GM21447 (cell line): Measurements from ENCODE around the gene UBAC2.

Experiments
- ATAC-seq: cut with Tn5 transposase; IDR thresholded peaks from one replicate; pipeline ENCODE4 v1.9.1; 2021; ENCODE audit not compliant: unreplicated experiment

UBAC2 gene

GRCh38 chr13:99307648-99308339 is 107.1 kb downstream of the UBAC2 start:
- ATAC-seq = peak; percentile 50

GRCh38 chr13:99308471-99309087 is 107.9 kb downstream of the UBAC2 start:
- no peak for ATAC-seq

- ATAC-seq = no peak
Observed at GRCh38 chr13:99310382-99311031, 109.9 kb downstream of the UBAC2 start.

GRCh38 chr13:99311137-99311536 is 110.5 kb downstream of the UBAC2 start:
- ATAC-seq = no peak

DNA sequence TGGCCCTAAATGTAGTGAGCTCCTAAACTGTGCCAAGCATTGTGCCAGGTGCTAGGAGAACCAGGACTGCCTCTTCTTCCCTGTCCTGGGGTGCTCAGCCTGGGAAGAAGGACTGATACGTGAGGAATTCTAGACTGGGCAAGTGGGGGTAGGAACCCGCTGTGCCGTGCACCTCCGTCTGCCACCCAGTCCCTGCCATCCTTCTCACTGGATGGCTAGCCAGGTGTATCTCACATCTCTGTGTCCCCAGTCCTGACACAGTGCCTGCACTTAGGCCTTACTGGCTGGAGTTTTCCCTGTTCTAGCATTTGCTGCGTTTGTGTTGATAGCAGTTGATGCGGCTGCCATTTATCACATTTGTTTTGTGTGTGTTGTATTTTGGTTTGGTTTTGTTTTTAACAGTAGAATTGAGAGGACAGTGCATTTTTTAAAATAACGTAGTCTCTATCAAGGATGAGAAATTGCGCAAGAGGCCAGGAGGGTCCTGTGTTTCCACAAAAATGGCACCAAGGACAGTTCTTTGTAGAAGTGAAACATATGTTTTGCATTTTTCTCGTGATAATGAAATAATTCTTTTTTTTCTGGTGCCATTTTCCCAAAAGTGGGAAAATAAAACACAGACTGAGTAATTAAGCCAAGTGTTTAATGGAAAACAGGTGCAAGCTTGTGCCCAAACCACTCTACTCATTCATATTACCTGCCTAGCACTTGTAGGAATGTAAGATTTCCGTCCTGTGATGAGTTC is 111.3 kb downstream of the UBAC2 start:
- ATAC-seq = no peak

- peak; percentile 29 for ATAC-seq
Observed at GRCh38 chr13:99312493-99312883, 111.8 kb downstream of the UBAC2 start.

GRCh38 chr13:99313501-99313900 is 112.8 kb downstream of the UBAC2 start:
- ATAC-seq = no peak

DNA sequence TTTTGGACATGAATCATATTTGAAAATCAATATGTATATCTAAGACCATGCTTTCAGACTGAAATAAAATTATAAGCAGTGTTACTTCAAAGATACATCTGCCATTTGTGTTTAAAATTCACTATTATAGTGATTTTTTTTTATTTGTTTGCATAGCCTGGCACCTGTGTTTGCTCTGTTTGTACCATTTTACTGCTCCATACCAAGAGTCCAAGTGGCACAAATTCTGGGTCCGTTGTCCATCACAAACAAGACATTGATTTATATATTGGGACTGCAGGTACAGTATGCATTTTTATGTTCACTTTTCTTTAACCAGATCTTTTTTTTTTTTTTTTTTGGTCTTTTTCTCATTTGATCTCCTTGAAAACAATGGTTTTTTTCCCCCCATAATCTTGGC is 113.3 kb downstream of the UBAC2 start:
- no peak for ATAC-seq

DNA sequence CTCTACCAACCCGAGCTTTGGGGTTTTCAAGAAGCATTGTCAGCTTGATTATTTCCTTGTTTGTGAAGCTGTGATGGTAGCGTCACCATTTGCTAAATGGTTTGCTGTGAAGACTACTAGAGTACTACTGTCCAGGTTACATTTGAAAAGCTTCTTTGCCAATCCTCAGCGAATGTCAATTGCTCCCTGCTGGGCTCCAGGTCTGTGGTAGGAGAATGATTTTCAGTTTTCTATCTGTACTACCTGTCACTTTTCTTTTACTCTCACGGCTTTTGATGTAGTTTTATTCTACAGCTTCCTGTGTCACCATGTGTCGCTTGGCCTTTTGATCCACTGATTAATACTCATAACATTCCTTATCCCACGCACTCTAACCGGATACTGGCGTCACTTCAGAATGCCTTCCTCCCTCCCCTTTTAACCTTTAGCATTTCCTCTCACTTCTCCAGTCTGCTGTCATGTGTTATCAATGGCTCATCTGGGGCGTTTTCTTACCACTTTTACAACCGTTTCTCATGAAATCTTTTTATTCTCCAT is 114.1 kb downstream of the UBAC2 start:
- no peak for ATAC-seq

DNA sequence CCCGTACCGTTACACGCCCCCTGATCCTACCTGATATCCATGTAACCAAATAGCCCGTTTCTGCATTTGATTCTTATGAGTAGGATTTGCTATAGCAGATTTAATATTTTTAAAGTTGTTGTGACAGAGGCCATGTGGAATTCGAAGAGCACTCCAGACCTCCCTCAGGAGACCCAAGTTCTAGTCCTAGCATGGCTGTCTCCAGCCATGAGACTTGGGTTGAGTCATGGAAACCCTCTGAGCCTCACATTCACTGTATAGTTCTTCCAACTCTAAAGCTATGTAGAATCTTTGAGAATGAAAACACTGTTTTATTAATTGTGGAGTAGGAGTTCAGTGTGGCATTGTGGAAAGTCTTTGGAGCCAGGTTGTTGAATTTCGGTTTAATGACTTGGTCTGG is 114.5 kb downstream of the UBAC2 start:
- ATAC-seq = no peak

GRCh38 chr13:99316224-99316623 is 115.6 kb downstream of the UBAC2 start:
- no peak for ATAC-seq

- no peak for ATAC-seq
Observed at GRCh38 chr13:99316657-99317256, 116.1 kb downstream of the UBAC2 start.

GRCh38 chr13:99320693-99321481 is 120.2 kb downstream of the UBAC2 start:
- no peak for ATAC-seq

- no peak for ATAC-seq
Observed at GRCh38 chr13:99321709-99322108, 121.1 kb downstream of the UBAC2 start.

- peak; percentile 81 for ATAC-seq
Observed at GRCh38 chr13:99322297-99323103, 121.8 kb downstream of the UBAC2 start.

DNA sequence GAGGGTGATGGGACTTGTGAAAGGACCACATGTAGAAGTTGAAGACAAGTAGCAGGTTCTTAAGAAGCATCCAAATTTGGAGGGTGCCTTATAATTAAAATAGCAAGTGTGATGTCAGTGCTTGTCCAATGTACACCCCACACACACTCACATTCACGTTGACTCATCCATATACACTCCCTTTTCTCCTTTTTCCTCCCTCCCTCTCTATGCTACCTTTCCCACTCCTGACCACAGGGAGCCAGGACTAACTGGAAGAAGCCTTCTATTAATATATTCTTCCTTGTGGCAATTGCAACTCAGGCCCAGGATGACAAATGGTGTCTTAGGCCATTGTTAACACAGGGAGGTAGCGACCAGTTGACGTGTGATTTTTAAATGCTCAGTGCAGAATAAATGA is 122.8 kb downstream of the UBAC2 start:
- ATAC-seq = no peak

- peak; percentile 26 for ATAC-seq
Observed at GRCh38 chr13:99326012-99326411, 125.4 kb downstream of the UBAC2 start.

GRCh38 chr13:99327126-99327525 is 126.5 kb downstream of the UBAC2 start:
- ATAC-seq = no peak

DNA sequence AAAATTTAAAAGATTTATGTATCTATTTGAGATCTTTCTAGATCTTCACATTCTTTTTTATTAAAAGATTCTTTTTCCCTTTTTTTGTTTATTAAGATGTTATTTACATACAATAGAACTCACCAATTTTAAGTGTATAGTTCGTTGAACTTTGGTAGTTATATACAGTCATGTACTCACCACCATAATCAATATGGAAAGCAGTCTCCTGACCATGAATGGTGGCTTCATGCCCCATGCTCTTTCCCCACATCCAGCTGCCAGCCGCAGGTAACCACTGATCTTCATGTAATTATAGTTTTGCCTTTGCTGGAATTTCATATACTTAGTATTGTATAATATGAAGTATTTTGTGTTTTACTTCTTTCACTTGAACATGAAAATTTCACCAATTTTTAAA is 127.1 kb downstream of the UBAC2 start:
- ATAC-seq = no peak
